Gastrocnemius medialis (tissue), 4 donors: ENCODE measurements around the gene NEB.

ENCODE experiments used
- POLR2A ChIP-seq, 2 donors: fragments of 450-650 bp; IDR thresholded peaks; one replicate each; pipeline ENCODE4 v1.6.1; 2017; ENCODE audit warnings: antibody characterized with exemption in 2 of 2, mild to moderate bottlenecking in 2 of 2, moderate library complexity in 2 of 2
- TF ChIP-seq, protein P1 (sequence below), 5 experiments: fragments of 450-650 bp in 3 of 5; fragments of 200-600 bp in 2 of 5; sonication (generic) in 2 of 5; IDR thresholded peaks in 4 of 5; conservative IDR thresholded peaks in 1 of 5; 1 replicate in 4 of 5; 2 replicates in 1 of 5; pipeline ENCODE4 v1.5.1; 2016 to 2019; ENCODE audit warnings: antibody characterized with exemption in 5 of 5, mild to moderate bottlenecking in 3 of 5, moderate library complexity in 3 of 5

DNA sequence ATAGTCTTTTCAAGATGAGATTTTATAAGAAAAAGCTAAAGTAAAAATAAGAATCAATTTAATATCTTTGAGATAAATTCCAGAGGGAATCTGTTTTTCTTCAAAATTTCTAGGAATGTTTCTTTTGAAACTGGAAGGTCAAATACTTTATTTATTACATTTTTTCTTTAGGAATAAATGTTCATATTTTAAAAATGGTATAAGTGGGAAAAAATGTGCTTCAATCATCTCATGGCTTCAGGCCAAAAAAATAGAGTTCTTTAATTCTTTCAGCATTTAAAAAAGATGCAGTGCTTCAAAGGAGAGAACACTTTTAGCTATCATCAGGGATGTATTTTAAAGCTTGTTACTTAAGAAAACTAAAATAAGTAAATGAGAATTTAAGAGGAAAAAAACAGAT lies 110.6 kb downstream of the NEB start:
- TF ChIP-seq, protein P1, sequence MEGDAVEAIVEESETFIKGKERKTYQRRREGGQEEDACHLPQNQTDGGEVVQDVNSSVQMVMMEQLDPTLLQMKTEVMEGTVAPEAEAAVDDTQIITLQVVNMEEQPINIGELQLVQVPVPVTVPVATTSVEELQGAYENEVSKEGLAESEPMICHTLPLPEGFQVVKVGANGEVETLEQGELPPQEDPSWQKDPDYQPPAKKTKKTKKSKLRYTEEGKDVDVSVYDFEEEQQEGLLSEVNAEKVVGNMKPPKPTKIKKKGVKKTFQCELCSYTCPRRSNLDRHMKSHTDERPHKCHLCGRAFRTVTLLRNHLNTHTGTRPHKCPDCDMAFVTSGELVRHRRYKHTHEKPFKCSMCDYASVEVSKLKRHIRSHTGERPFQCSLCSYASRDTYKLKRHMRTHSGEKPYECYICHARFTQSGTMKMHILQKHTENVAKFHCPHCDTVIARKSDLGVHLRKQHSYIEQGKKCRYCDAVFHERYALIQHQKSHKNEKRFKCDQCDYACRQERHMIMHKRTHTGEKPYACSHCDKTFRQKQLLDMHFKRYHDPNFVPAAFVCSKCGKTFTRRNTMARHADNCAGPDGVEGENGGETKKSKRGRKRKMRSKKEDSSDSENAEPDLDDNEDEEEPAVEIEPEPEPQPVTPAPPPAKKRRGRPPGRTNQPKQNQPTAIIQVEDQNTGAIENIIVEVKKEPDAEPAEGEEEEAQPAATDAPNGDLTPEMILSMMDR (IDR thresholded peaks at IDR 0.05 in 4 of 5, conservative IDR thresholded peaks at IDR 0.05 in 1 of 5) = no peak
- no peak for TF ChIP-seq POLR2A (IDR thresholded peaks at IDR 0.05)
